Panc1 (cell line): ENCODE results near the gene SLC4A8. TPM values are rescaled to one million over a fixed set of nuclear protein-coding genes. Genes with fewer than 3 reads are reported as not detected.

Experiments used
- ATAC-seq: fragments of 200-7000 bp; cut with Tn5 transposase; 2 replicates; pipeline ENCODE4 v1.9.1; 2020; ENCODE audit warnings: mild to moderate bottlenecking, moderate library complexity
- BruUV-seq: library from RNA; stranded (reverse); fragments of 400-500 nt; replicated peaks from 2 replicates; lab custom pipeline; 2021; lab: Mats Ljungman, UMichigan
- CTCF ChIA-PET: fragments of 300-600 bp; sonication (Branson Sonifier 250); formaldehyde crosslinking; loops from one replicate; lab custom pipeline; 2022; ENCODE audit warnings: antibody characterized with exemption; lab: Charles Lee
- POLR2A ChIA-PET: fragments of 300-600 bp; sonication (Branson Sonifier 250); formaldehyde crosslinking; loops from one replicate; lab custom pipeline; 2022; ENCODE audit warnings: antibody characterized with exemption; lab: Charles Lee
- DNase-seq: peaks from one replicate; pipeline ENCODE4 v3.0.0-alpha.2; 2010; ENCODE audit warnings: low read depth, low spot score
- H3K27ac ChIP-seq: 2 replicates; pipeline ENCODE4 v1.5.1; 2011; ENCODE audit warnings: mild to moderate bottlenecking, low read length, inconsistent platforms
- H3K27me3 ChIP-seq: fragments of 200-500 bp; sonication (Bioruptor generic); 2 replicates; pipeline ENCODE4 v1.6.0; 2014; ENCODE audit warnings: low read length, inconsistent platforms; ENCODE audit not compliant: control insufficient read depth, insufficient read depth
- H3K36me3 ChIP-seq: fragments of 200-500 bp; sonication (Bioruptor generic); 2 replicates; pipeline ENCODE4 v1.5.1; 2014; ENCODE audit warnings: inconsistent platforms, mild to moderate bottlenecking, low read length, moderate library complexity; ENCODE audit not compliant: control insufficient read depth, insufficient read depth
- H3K4me1 ChIP-seq: 2 replicates; pipeline ENCODE4 v1.5.1; 2011; ENCODE audit warnings: inconsistent platforms, mild to moderate bottlenecking, low read length, moderate library complexity; ENCODE audit not compliant: control insufficient read depth, insufficient read depth
- H3K4me3 ChIP-seq, 2 experiments: 2 replicates each; pipeline ENCODE4 v1.5.1; 2011 to 2012; ENCODE audit warnings: low read depth in 2 of 2, low read length in 2 of 2, mild to moderate bottlenecking in 2 of 2, inconsistent platforms in 1 of 2, moderate library complexity in 1 of 2
- H3K9me3 ChIP-seq: fragments of 200-500 bp; sonication (Bioruptor generic); 2 replicates; pipeline ENCODE4 v1.5.1; 2014; ENCODE audit warnings: low read depth, mild to moderate bottlenecking, inconsistent platforms, low read length, moderate library complexity; ENCODE audit not compliant: control insufficient read depth, insufficient read depth
- POLR2AphosphoS5 ChIP-seq: IDR thresholded peaks from 2 replicates; pipeline ENCODE4 v1.6.1; 2012; ENCODE audit warnings: mild to moderate bottlenecking, low read depth, low read length, moderate library complexity
- SIN3A ChIP-seq: IDR thresholded peaks from 2 replicates; pipeline ENCODE4 v1.6.1; 2012; ENCODE audit warnings: low read depth, mild to moderate bottlenecking, low read length, moderate library complexity, borderline replicate concordance; ENCODE audit not compliant: insufficient read depth
- TCF7L2 ChIP-seq: IDR thresholded peaks from 2 replicates; pipeline ENCODE4 v1.6.1; 2011; ENCODE audit warnings: mild to moderate bottlenecking, low read depth, low read length, inconsistent platforms
- in situ Hi-C: cut with HindIII; loops from 2 replicates; pipeline ENCODE4 v1.10.0; 2016; ENCODE audit warnings: low sequenced_read_pairs, low pct_unique_long_range_greater_than_20kb
- intact Hi-C: fragments of 100-400 bp; cut with micrococcal nuclease; formaldehyde crosslinking; loops from one replicate; pipeline ENCODE4 v1.10.0; 2022; ENCODE audit not compliant: unreplicated experiment
- total RNA-seq: library from RNA; stranded (reverse); gene quantifications from one replicate; pipeline ENCODE4 v1.2.1, GENCODE V29; 2021; ENCODE audit not compliant: unreplicated experiment
- TF ChIP-seq, protein P1 (sequence below), 2 experiments: IDR thresholded peaks; 2 replicates each; pipeline ENCODE4 v1.6.1; 2011 to 2012; ENCODE audit warnings: low read depth in 2 of 2, control low read depth in 1 of 2, low read length in 1 of 2, mild to moderate bottlenecking in 1 of 2, moderate library complexity in 1 of 2; ENCODE audit not compliant: insufficient read depth in 1 of 2
- TF ChIP-seq, protein P2 (sequence below): fragments of 450-650 bp; IDR thresholded peaks from 2 replicates; pipeline ENCODE4 v1.5.1; 2017; ENCODE audit warnings: mild to moderate bottlenecking

SLC4A8 gene
- total RNA-seq, 1 experiment from 2014 or later: 18.8 TPM

DNA sequence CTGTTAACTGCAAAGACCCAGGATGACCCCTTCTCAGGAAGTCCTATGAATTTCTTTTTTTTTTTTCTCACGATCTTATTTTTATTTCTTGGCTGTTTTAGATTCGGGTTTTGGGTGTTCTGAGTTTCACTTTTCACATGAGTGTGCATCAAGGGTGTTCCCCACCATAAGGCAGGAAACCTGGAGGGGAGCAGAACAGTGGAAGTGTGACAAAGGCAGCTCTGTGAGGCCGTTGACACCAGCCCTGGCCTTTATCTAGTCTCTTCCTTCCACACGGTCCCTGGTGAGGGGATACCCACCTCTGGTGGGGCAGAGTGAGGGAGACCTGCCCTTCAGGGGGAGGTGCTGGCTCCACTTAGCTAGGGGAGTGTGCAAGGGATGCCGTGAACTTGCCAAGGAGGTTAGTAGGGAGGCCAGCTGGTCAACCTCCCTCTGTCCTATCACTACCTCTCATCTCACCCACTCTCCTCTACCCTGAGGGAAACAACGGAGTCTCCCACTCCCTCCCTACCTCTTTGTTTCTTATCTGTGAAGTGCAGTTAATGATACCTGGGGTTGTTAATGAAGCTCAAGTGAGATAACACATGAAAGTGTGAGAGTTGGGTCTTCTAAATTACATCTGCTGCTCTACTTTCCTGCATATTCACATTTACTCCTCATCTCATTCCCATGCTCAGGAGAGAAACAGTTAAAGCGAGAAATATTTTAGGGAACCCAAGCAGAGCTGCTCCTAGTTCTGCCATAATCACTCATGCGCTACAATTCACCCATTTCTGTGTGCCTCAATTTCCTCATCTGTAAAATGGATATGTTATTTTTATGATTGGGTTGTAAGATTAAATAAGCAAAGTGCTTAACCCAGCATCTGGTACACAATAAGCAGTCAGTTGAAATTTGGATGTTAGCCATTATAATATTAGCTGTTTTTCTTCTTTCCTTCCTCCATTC lies 29.1 kb upstream of the SLC4A8 start:
- ChIA-PET POLR2A (no interaction called here), CTCF (no interaction called here)
- peaks cover 3% of the 10 kb centered on the region; the same call in 1 of the 2 replicates for H3K36me3 ChIP-seq
- peaks cover 6% of the 10 kb centered on the region; the same call in 1 of the 2 replicates for H3K4me1 ChIP-seq
- H3K9me3 ChIP-seq: no peaks in the 10 kb centered on the region
- peaks cover 4% of the 10 kb centered on the region; the same call in 1 of the 2 replicates for H3K27me3 ChIP-seq
- no peak overlapping the region for H3K27ac ChIP-seq
- in situ Hi-C loops: no loop called here
- H3K4me3 ChIP-seq: no peak overlapping the region
- BruUV-seq: no TSS peak
- intact Hi-C loops: no loop called here
- TF ChIP-seq, protein P1, sequence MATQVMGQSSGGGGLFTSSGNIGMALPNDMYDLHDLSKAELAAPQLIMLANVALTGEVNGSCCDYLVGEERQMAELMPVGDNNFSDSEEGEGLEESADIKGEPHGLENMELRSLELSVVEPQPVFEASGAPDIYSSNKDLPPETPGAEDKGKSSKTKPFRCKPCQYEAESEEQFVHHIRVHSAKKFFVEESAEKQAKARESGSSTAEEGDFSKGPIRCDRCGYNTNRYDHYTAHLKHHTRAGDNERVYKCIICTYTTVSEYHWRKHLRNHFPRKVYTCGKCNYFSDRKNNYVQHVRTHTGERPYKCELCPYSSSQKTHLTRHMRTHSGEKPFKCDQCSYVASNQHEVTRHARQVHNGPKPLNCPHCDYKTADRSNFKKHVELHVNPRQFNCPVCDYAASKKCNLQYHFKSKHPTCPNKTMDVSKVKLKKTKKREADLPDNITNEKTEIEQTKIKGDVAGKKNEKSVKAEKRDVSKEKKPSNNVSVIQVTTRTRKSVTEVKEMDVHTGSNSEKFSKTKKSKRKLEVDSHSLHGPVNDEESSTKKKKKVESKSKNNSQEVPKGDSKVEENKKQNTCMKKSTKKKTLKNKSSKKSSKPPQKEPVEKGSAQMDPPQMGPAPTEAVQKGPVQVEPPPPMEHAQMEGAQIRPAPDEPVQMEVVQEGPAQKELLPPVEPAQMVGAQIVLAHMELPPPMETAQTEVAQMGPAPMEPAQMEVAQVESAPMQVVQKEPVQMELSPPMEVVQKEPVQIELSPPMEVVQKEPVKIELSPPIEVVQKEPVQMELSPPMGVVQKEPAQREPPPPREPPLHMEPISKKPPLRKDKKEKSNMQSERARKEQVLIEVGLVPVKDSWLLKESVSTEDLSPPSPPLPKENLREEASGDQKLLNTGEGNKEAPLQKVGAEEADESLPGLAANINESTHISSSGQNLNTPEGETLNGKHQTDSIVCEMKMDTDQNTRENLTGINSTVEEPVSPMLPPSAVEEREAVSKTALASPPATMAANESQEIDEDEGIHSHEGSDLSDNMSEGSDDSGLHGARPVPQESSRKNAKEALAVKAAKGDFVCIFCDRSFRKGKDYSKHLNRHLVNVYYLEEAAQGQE (IDR thresholded peaks at IDR 0.05; ENCODE audit: insufficient read depth in 1 of 2, low read depth in 2 of 2, low read length in 1 of 2): no peak
- no peak for TF ChIP-seq TCF7L2
- no peak for TF ChIP-seq POLR2AphosphoS5
- TF ChIP-seq, protein P2, sequence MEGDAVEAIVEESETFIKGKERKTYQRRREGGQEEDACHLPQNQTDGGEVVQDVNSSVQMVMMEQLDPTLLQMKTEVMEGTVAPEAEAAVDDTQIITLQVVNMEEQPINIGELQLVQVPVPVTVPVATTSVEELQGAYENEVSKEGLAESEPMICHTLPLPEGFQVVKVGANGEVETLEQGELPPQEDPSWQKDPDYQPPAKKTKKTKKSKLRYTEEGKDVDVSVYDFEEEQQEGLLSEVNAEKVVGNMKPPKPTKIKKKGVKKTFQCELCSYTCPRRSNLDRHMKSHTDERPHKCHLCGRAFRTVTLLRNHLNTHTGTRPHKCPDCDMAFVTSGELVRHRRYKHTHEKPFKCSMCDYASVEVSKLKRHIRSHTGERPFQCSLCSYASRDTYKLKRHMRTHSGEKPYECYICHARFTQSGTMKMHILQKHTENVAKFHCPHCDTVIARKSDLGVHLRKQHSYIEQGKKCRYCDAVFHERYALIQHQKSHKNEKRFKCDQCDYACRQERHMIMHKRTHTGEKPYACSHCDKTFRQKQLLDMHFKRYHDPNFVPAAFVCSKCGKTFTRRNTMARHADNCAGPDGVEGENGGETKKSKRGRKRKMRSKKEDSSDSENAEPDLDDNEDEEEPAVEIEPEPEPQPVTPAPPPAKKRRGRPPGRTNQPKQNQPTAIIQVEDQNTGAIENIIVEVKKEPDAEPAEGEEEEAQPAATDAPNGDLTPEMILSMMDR: no peak
- no peak for TF ChIP-seq SIN3A
- DNase-seq (no peak), ATAC-seq (no peak)

DNA sequence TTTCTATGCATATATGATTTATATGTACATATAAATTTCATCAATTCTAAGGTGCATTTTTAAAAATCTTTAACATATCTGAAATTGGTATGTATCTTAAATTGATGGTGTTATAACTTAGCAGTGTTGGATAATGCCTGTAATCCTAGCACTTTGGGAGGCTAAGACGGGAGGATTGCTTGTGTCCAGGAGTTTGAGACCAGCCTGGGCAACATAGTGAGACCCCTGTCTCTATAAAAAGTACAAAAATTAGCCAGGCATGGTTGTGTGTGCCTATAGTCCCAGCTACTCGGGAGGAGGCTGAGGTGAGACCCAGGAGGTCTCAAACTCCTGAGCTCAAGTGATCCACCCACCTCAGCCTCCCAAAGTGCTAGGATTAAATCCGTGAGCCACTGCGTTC lies 27.0 kb upstream of the SLC4A8 start:
- BruUV-seq: no TSS peak
- no peak overlapping the region for H3K27ac ChIP-seq
- DNase-seq: no peak
- intact Hi-C loops (no loop called here), in situ Hi-C loops (no loop called here)
- no peaks in the 10 kb centered on the region for H3K4me1 ChIP-seq
- CTCF ChIA-PET: no interaction called here
- ATAC-seq: no peak
- TF ChIP-seq, protein P2: no peak
- TF ChIP-seq POLR2AphosphoS5 (no peak), TCF7L2 (no peak), SIN3A (no peak)
- TF ChIP-seq, protein P1 (IDR thresholded peaks at IDR 0.05; ENCODE audit: insufficient read depth in 1 of 2, low read depth in 2 of 2, low read length in 1 of 2): no peak
- no peak overlapping the region for H3K4me3 ChIP-seq
- peaks cover 4% of the 10 kb centered on the region; the same call in 1 of the 2 replicates for H3K27me3 ChIP-seq
- POLR2A ChIA-PET: no interaction called here
- no peaks in the 10 kb centered on the region for H3K36me3 ChIP-seq
- H3K9me3 ChIP-seq: no peaks in the 10 kb centered on the region
